Inflammatory macrophage treated with lipopolysaccharide for 4 hours (primary cell): ENCODE measurements around the gene WDR18.

Experiments used
- DNase-seq: peaks from one replicate; pipeline ENCODE4 v3.0.0-alpha.2; 2020

Gene WDR18

GRCh38 chr19:993361-993830 is 9.3 kb downstream of the WDR18 start:
- DNase-seq = no peak

- no peak for DNase-seq
Measured at GRCh38 chr19:993831-994393, 9.8 kb downstream of the WDR18 start.

GRCh38 chr19:994516-994915 is 10.4 kb downstream of the WDR18 start:
- DNase-seq = no peak

GRCh38 chr19:995051-995827 is 11.1 kb downstream of the WDR18 start:
- no peak for DNase-seq

- no peak for DNase-seq
Measured at GRCh38 chr19:996051-996838, 12.1 kb downstream of the WDR18 start.

- DNase-seq = no peak
Measured at GRCh38 chr19:998064-998463, 13.9 kb downstream of the WDR18 start.

- no peak for DNase-seq
Measured at GRCh38 chr19:999379-999719, 15.2 kb downstream of the WDR18 start.

GRCh38 chr19:1000095-1000494 is 15.9 kb downstream of the WDR18 start, which contains the start of gene GRIN3B:
Gene GRIN3B (plus strand): TSS chr19:1000419. CDS start chr19:1000438, 19 bp downstream.
- peak; percentile 46 for DNase-seq

- no peak for DNase-seq
Measured at GRCh38 chr19:1000591-1001537, 16.7 kb downstream of the WDR18 start.

- peak; percentile 36 for DNase-seq
Measured at GRCh38 chr19:1001538-1002166, 17.5 kb downstream of the WDR18 start.

- no peak for DNase-seq
Measured at GRCh38 chr19:1002600-1002999, 18.5 kb downstream of the WDR18 start.

- DNase-seq = no peak
Measured at GRCh38 chr19:1003283-1003682, 19.1 kb downstream of the WDR18 start.

- no peak for DNase-seq
Measured at GRCh38 chr19:1004204-1004802, 20.2 kb downstream of the WDR18 start.

- DNase-seq = no peak
Measured at GRCh38 chr19:1004803-1005664, 20.9 kb downstream of the WDR18 start.

- DNase-seq = no peak
Measured at GRCh38 chr19:1006711-1007398, 22.7 kb downstream of the WDR18 start.

GRCh38 chr19:1007399-1008251 is 23.5 kb downstream of the WDR18 start:
- no peak for DNase-seq

GRCh38 chr19:1008268-1009040 is 24.3 kb downstream of the WDR18 start:
- DNase-seq = no peak
